Measurements from ENCODE around the gene GRM1. TPM values are rescaled to one million over a fixed set of nuclear protein-coding genes. Genes with fewer than 3 reads are reported as not detected.

GRM1 gene
- polyA plus RNA-seq, 3 donors = not detected

- DNase-seq = no peak
- H3K9ac ChIP-seq (ENCODE audit: insufficient read depth, low read length, poor library complexity, severe bottlenecking) = no peak overlapping the region
- H3K4me1 Mint-ChIP-seq = peaks cover 24% of the 10 kb centered on the region
- WGBS (ENCODE audit: insufficient coverage) = 77% methylated on average over 1 of the region's 1 CpG
- H3K27ac ChIP-seq (ENCODE audit: low read depth in 1 of 2, low read length in 2 of 2) = no peak overlapping the region
- no peak overlapping the region for H3K4me3 ChIP-seq (replicated peaks in 1 of 3; ENCODE audit: low read depth in 2 of 3, low read length in 3 of 3)
- H3K4me1 ChIP-seq (ENCODE audit: control insufficient read depth in 1 of 2, insufficient read depth in 2 of 2, low read length in 2 of 2) = peaks cover 10 to 11% of the 10 kb centered on the region in 2 donors
- no peak overlapping the region for H3K4me3 Mint-ChIP-seq
- no peaks in the 10 kb centered on the region for H3K36me3 Mint-ChIP-seq
- H3K9me3 Mint-ChIP-seq = peaks cover 0 to 10% (median 2%) of the 10 kb centered on the region in 7 donors
- H3K9me3 ChIP-seq (replicated peaks in 1 of 2; ENCODE audit: control insufficient read depth in 1 of 2, insufficient read depth in 1 of 2, low read length in 2 of 2) = no peaks in the 10 kb centered on the region
- no peaks in the 10 kb centered on the region for H3K36me3 ChIP-seq (replicated peaks in 1 of 2; ENCODE audit: control insufficient read depth in 1 of 2, insufficient read depth in 2 of 2, low read length in 2 of 2)
- no peaks in the 10 kb centered on the region for H3K27me3 ChIP-seq (ENCODE audit: control insufficient read depth in 2 of 2, insufficient read depth in 2 of 2, low read length in 2 of 2)
- no peak overlapping the region for H3K4me2 ChIP-seq (replicated peaks; ENCODE audit: extremely low read depth, low read length, poor library complexity, severe bottlenecking)
- no peak for TF ChIP-seq CTCF (IDR thresholded peaks at IDR 0.05)
- no peak overlapping the region for H2AFZ ChIP-seq (ENCODE audit: insufficient read depth, low read depth, low read length, poor library complexity, severe bottlenecking)
- intact Hi-C loops (cut with micrococcal nuclease) = no loop called here
- peaks cover 0 to 3% (median 0%) of the 10 kb centered on the region in 3 donors for H3K27me3 Mint-ChIP-seq (ENCODE audit: low read depth in 3 of 3)
- H4K20me1 ChIP-seq (ENCODE audit: insufficient read depth, low read length) = no peaks in the 10 kb centered on the region
- no peaks in the 10 kb centered on the region for H3K79me2 ChIP-seq (ENCODE audit: insufficient read depth, low read length)
- no peak overlapping the region for H3K27ac Mint-ChIP-seq
Observed at GRCh38 chr6:146287691-146288369, 259.0 kb downstream of the GRM1 start.

GRCh38 chr6:146289816-146290588 is 261.1 kb downstream of the GRM1 start:
- DNase-seq = peak; percentile 62 to 88 (median 85)
- Histone ChIP-seq H2AFZ (ENCODE audit: insufficient read depth, low read depth, low read length, poor library complexity, severe bottlenecking) (no peak overlapping the region), H3K4me2 (replicated peaks; ENCODE audit: extremely low read depth, low read length, poor library complexity, severe bottlenecking) (peak overlapping the region; percentile 7), H4K20me1 (ENCODE audit: insufficient read depth, low read length) (no peaks in the 10 kb centered on the region), H3K36me3 (replicated peaks in 1 of 2; ENCODE audit: control insufficient read depth in 1 of 2, insufficient read depth in 2 of 2, low read length in 2 of 2) (no peaks in the 10 kb centered on the region), H3K9me3 (replicated peaks in 1 of 2; ENCODE audit: control insufficient read depth in 1 of 2, insufficient read depth in 1 of 2, low read length in 2 of 2) (no peaks in the 10 kb centered on the region), H3K27me3 (ENCODE audit: control insufficient read depth in 2 of 2, insufficient read depth in 2 of 2, low read length in 2 of 2) (no peaks in the 10 kb centered on the region), H3K4me3 (replicated peaks in 1 of 3; ENCODE audit: low read depth in 2 of 3, low read length in 3 of 3) (no peak overlapping the region), H3K9ac (ENCODE audit: insufficient read depth, low read length, poor library complexity, severe bottlenecking) (no peak overlapping the region), H3K4me1 (ENCODE audit: control insufficient read depth in 1 of 2, insufficient read depth in 2 of 2, low read length in 2 of 2) (peaks cover 10 to 11% of the 10 kb centered on the region in 2 donors), H3K27ac (ENCODE audit: low read depth in 1 of 2, low read length in 2 of 2) (no peak overlapping the region), H3K79me2 (ENCODE audit: insufficient read depth, low read length) (no peaks in the 10 kb centered on the region)
- intact Hi-C loops (cut with micrococcal nuclease) = loop anchor here in 1 of 2 donors (5.0 kb wide), 1 partner anchor 67 kb away; no protein-coding TSS in a partner anchor
- no peak overlapping the region for H3K4me3 Mint-ChIP-seq
- peaks cover 24% of the 10 kb centered on the region for H3K4me1 Mint-ChIP-seq
- 83% methylated on average over 1 of the region's 5 CpGs for WGBS (ENCODE audit: insufficient coverage)
- no peak for TF ChIP-seq CTCF (IDR thresholded peaks at IDR 0.05)
- peaks cover 0 to 3% (median 1%) of the 10 kb centered on the region in 3 donors for H3K27me3 Mint-ChIP-seq (ENCODE audit: low read depth in 3 of 3)
- H3K36me3 Mint-ChIP-seq = no peaks in the 10 kb centered on the region
- peak overlapping the region in 5 of 7 donors; percentile 14 to 71 (median 33) for H3K27ac Mint-ChIP-seq
- H3K9me3 Mint-ChIP-seq = peaks cover 0 to 6% (median 2%) of the 10 kb centered on the region in 7 donors

Data from CD14-positive monocyte (primary cell).